GM19099 (cell line): ENCODE measurements around the gene TM9SF4.

ENCODE experiments used
- POLR2A ChIP-seq: IDR thresholded peaks from 3 replicates; pipeline ENCODE4 v1.6.1; 2011; ENCODE audit warnings: low read depth; ENCODE audit not compliant: insufficient read length; ENCODE audit errors: extremely low read depth

Gene TM9SF4

GRCh38 chr20:32204205-32205109, 94.9 kb downstream of the TM9SF4 start:
- TF ChIP-seq POLR2A = no peak

DNA sequence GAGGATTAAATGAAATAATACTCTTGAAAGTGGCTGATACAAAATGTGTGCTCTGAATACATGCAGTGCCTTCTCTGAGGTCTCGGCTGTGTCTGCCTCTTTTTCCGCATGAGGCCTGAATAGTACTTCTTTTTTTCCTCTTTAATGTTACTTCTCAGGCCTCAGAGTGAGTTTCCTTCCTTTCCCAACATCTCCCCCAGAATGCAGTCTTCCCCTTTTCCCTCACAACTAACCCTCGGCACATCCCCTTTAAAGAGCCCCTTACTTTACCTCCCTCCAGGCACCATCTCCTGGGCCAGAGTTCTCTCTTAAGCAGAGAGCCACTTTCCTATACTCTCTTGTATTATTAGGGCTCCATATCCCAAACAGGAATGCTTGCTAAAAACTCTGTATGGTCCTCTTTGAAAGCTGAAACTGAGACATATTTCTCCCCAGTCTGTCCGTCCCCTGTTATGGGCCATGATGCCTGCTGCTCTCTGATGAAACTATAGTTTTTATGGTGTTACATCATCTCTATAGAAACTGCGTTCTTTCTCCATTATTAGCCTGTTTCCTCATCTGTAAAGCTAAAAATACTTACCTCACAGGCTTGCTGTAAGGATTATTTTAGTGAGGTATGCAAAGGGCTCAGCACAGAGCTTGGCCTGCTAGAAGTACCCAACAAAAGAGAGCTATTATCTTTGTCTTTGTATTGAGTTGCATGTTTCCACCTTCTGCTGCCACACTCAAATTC, 95.8 kb downstream of the TM9SF4 start:
- no peak for TF ChIP-seq POLR2A

GRCh38 chr20:32205843-32206759, 96.6 kb downstream of the TM9SF4 start:
- no peak for TF ChIP-seq POLR2A

GRCh38 chr20:32206760-32207625, 97.5 kb downstream of the TM9SF4 start:
- TF ChIP-seq POLR2A = no peak

DNA sequence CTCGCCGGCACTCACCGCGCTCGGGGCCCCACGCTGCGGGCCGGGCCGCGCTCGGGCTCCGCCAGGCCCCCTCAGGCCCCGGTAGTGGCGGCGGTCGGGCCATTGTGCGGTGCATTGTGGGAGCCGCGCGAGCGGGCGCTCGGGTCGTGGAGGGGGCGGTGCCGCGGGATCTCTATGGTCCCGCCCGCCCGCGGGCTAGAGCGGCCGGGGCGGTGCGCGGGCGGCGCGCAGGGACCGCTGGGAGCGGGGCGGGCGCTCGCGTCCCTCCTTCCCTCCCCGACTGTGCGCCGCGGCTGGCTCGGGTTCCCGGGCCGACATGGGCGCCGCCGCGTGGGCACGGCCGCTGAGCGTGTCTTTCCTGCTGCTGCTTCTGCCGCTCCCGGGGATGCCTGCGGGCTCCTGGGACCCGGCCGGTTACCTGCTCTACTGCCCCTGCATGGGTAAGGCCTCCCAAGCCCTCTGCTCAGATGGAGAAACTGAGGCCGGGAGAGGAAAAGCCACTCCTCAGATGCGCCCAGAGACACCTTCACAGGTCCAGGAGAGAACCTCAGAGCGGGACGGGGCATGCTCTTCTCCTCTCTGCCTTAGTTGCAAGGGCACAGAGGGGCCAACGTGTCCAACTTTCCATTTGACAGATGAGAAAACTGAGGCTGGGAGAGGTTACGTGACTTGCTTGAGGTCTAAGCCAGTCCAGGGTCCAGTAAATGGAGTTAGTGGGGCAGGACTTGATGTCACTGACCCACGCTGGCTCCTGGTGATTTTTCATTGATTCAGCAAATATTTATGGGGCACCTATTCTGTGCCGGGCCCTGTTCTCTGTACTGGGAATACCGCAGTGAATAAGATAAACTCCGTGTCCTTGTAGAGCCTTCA, 98.3 kb downstream of the TM9SF4 start, which contains the start of the genes PLAGL2 and POFUT1:
PLAGL2 (minus strand) TSS at position 118 of the 873 bp plus-strand sequence. CDS start 5,565 bp downstream, outside the sequence.
POFUT1 (plus strand) TSS at position 255 of the 873 bp plus-strand sequence; CDS start at position 317, 62 bp downstream.
- TF ChIP-seq POLR2A = peak; percentile 91

- no peak for TF ChIP-seq POLR2A
These were observed 99.1 kb downstream of the TM9SF4 start for GRCh38 chr20:32208499-32209154.

DNA sequence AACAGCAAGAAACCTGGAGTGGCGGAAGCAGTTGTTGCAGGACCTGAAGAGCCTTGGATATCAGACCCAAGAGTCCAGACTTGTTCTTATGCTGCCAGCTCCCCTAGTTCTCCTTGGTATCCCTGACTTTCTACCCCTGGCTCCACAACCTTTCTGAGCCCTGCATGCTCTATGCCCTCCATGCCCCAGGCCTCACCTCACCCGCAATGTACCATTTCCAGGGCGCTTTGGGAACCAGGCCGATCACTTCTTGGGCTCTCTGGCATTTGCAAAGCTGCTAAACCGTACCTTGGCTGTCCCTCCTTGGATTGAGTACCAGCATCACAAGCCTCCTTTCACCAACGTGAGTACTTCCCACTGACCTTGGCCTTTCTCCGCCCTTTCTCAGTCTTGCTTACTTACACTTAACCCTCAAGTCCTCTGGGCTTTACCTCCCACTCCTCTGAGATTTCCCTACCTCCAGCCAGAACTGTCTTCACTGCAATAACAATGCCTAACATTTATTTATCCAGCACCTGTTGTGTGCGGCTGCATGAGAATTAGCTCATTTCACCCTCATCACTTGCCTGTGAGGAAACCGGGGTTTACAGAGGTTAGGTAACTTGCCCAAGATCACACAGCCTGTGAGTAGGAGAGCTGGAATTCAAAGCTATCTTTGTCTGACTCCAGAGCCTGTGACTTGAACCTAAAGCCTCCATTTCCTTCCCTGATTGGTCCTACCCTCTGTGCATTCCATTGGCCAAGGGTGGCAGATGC, 100.5 kb downstream of the TM9SF4 start:
- no peak for TF ChIP-seq POLR2A

DNA sequence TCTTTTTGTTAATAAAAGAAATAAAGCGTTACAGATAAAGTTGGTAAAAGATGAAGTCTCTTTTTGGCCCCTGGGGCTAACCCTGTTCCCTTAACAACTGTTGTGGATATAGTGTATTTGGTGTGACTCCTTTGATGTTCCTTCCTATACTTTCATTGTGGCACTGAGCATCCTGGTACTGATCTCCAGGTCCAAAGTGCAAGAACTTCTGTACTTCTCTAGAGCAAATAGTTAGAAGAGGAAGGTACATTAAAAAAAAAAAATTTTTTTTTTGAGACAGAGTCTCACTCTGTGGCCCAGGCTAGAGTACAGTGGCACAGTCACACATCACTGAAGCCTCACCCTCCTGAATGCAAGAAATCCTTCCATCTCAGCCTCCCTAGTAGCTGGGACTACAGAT, 104.4 kb downstream of the TM9SF4 start:
- TF ChIP-seq POLR2A = no peak

GRCh38 chr20:32215147-32215546, 105.6 kb downstream of the TM9SF4 start:
- TF ChIP-seq POLR2A = no peak

- TF ChIP-seq POLR2A = no peak
These were observed 106.2 kb downstream of the TM9SF4 start for GRCh38 chr20:32215729-32216128.

- no peak for TF ChIP-seq POLR2A
These were observed 106.9 kb downstream of the TM9SF4 start for GRCh38 chr20:32216179-32217142.
